Stimulated activated CD8-positive, alpha-beta memory T cell treated with anti-CD3 and anti-CD28 coated beads, Interleukin-4, amount 100 ng/mL, for 1 hour (primary cell): Measurements from ENCODE around the gene SLC25A39.
A peak's percentile ranks its signal among the peaks of the same experiment; 100 is the strongest.
"Not testable (repeated sequence)": the region's sequence is repeated elsewhere in the genome, so short reads cannot be mapped to it uniquely, and the experiment has no call there.

Experiments
- DNase-seq, 2 donors: peaks; one replicate each; pipeline ENCODE4 v3.0.0-alpha.2; 2020; ENCODE audit warnings: low read depth in 2 of 2, low spot score in 1 of 2

Gene SLC25A39

GRCh38 chr17:44335968-44336367, 11.3 kb upstream of the SLC25A39 start:
- no peak for DNase-seq

- DNase-seq: no peak
These were observed 10.9 kb upstream of the SLC25A39 start for GRCh38 chr17:44335564-44335963.

- DNase-seq: no peak
These were observed 10.1 kb upstream of the SLC25A39 start for GRCh38 chr17:44334727-44335126.

- no peak for DNase-seq
These were observed 9.7 kb upstream of the SLC25A39 start for GRCh38 chr17:44334315-44334714.

GRCh38 chr17:44333371-44333770, 8.7 kb upstream of the SLC25A39 start:
- DNase-seq: no peak

GRCh38 chr17:44331249-44331760, 6.7 kb upstream of the SLC25A39 start:
- peak in 1 of 2 donors; percentile 45 for DNase-seq

GRCh38 chr17:44330263-44330662, 5.6 kb upstream of the SLC25A39 start:
- DNase-seq: not testable (repeated sequence)

- not testable (repeated sequence) for DNase-seq
These were observed 4.9 kb upstream of the SLC25A39 start for GRCh38 chr17:44329516-44329915.

- DNase-seq: no peak
These were observed 3.3 kb upstream of the SLC25A39 start for GRCh38 chr17:44327715-44328449.

- DNase-seq: peak; percentile 80 to 92
These were observed 2.3 kb upstream of the SLC25A39 start for GRCh38 chr17:44326861-44327444.

GRCh38 chr17:44324092-44324570, 492 bp downstream of the SLC25A39 start:
- DNase-seq: no peak

GRCh38 chr17:44323359-44324091, 1.1 kb downstream of the SLC25A39 start:
- DNase-seq: no peak

GRCh38 chr17:44322236-44322895, 2.3 kb downstream of the SLC25A39 start:
- DNase-seq: no peak

GRCh38 chr17:44321246-44322120, 3.1 kb downstream of the SLC25A39 start:
- DNase-seq: no peak

- DNase-seq: no peak
These were observed 4.6 kb downstream of the SLC25A39 start for GRCh38 chr17:44320066-44320465.

GRCh38 chr17:44318077-44318892, 6.3 kb downstream of the SLC25A39 start:
- DNase-seq: no peak

GRCh38 chr17:44317545-44317944, 7.1 kb downstream of the SLC25A39 start:
- no peak for DNase-seq

GRCh38 chr17:44315760-44316731, 8.6 kb downstream of the SLC25A39 start:
- DNase-seq: no peak
